HG03097 (cell line): ENCODE data around the gene C1QTNF7.

Source experiments
- ATAC-seq: cut with Tn5 transposase; IDR thresholded peaks from one replicate; pipeline ENCODE4 v1.9.1; 2021; ENCODE audit not compliant: unreplicated experiment, low FRiP score

Gene C1QTNF7, protein sequence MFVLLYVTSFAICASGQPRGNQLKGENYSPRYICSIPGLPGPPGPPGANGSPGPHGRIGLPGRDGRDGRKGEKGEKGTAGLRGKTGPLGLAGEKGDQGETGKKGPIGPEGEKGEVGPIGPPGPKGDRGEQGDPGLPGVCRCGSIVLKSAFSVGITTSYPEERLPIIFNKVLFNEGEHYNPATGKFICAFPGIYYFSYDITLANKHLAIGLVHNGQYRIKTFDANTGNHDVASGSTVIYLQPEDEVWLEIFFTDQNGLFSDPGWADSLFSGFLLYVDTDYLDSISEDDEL

DNA sequence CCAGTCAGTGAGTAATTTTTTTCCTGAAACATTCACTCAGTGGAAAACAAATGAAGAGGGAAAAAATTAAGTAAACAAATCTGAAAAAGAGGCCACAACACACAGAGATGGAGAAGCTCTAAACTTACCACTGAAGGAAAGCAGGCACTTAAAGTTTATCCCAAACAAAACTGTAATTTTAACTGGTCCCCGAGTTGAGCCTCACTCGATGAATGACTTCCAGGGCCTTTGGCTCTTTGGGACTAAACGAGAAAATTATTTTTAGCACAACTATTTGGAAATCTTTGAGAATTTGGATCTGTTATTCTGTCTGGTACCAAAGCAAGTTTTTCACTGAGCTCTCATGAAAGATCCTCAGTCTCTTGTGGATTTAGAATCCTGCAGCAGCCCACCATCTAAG is at the start of gene C1QTNF7:
C1QTNF7 (plus strand) TSS at position 333 of the 400 bp plus-strand sequence. CDS start 7,711 bp downstream, outside the sequence.
- ATAC-seq: no peak

DNA sequence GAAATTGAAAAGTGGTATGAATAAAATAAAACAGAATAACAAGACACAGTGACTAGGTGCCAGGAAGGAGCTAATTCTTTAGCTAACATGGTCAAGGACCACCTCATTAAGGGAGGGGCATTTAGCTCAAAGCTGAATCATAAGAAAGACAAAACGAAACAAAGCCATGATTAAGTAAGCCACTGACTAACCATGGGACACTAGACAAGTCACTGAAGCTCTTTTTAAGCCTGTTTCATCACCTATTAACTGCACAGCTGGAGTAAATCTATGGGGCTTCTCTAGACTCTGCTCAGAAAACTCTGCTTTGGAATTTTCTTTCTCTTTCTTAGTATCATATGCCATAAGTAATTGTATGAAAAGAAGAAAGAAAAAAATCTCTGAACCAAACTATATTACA is 49.8 kb upstream of the C1QTNF7 start:
- no peak for ATAC-seq

DNA sequence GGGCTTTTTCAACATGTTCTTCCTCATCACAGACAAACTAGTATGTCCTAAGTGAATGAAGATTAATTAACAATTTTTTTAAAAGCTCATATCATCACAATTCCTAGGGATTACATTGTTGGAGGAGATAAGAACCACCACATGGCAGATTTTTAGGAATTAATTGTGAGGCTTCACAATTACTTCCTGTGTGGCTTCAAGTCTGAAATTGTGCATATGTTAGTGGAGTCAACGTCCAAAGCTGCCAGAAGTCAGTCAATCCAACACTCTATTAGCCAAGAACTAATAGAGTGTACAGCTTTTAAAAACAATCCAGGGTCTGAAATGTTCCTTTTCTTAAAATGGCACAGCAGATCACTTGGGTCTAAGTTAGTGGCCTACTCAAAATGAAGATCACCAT is 49.3 kb upstream of the C1QTNF7 start:
- no peak for ATAC-seq

DNA sequence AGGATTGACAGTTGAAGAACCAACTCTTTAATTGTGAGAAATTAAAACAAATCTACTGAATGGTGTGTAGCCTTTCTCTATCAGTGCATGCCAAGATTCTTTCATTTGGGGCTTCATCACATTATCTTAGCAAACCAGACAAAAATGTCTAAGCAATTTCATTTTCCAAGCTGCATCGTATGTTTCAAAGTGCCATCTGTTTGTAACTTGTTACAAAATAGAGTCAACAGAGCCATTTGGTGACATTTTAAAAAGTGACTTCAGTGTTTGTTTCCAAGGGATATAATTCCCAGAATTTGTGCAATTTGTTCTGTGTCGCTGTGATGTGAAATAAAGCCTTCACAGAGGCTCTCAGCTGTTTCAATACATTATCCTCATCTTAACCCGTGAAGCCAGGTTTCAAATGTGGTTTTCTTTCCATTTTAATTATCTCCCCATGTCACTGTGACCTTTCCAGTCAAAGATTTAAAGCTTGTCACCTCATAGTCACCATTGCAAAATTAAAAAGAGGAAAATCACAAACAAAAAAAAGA is 46.0 kb upstream of the C1QTNF7 start:
- no peak for ATAC-seq

DNA sequence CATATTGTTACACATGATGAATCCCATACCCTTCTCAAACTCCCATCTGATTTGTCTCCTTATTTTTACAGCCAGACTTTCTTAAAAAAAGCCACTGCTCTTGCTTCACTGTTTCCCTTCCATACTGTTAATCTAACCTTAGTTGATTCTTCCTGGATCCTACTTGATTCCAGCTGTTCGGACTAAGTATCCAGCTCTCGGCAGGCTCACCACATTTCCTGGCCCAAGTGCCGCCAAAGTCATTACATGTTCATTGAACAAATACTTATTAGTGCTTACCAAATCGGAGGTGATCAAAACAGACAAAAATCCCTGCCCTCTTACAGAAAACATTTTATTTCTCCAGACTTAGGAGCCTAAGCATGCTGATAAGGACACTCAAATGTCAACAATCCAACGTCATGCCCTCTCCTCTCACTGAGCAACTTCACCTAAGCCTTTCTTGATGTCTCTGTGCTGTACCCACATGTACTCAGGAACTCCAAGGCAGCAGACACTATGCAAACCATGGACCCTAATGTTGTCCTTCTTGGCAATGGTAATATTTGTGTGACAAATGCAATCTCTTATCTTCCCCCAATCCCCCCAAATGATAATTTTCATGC is 45.1 kb upstream of the C1QTNF7 start:
- ATAC-seq: no peak

DNA sequence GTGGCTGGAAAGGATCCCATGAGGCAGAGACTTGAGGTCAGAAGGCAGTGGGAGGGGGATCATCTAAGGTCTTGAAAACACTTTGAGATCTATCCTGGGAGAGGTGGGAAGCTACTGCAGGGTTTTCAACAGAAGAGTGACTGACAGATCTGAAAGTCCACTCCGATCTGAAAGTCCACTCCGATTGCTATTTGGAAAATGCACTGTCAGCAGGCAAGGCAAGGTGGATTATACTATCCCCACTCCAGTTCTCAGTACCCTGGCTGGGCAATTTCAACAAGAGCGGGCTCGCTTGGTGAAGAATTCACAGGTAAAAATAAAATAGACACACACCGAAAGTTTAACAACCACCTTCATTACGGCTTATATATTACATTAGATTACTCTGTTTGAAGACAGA is 42.3 kb upstream of the C1QTNF7 start:
- no peak for ATAC-seq

DNA sequence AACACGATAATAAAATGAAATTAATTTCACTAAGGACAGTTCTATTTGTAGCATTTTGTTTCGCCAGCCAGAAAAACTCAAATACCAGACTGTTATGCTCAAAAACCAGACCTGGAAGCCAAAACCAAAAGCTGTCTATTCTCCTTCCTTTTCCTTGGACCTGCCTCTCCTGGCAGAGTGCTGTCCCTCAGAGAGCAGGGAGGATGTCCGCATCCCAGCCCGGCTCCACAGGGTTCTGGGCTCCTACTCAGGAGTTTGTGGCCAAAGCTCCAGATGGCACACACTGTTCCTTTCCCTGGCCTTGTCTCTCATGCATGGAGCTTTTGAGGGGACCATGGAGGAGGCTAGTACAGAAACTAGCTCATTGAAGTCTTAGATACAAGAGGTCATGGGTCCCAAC is 41.9 kb upstream of the C1QTNF7 start:
- ATAC-seq: no peak

DNA sequence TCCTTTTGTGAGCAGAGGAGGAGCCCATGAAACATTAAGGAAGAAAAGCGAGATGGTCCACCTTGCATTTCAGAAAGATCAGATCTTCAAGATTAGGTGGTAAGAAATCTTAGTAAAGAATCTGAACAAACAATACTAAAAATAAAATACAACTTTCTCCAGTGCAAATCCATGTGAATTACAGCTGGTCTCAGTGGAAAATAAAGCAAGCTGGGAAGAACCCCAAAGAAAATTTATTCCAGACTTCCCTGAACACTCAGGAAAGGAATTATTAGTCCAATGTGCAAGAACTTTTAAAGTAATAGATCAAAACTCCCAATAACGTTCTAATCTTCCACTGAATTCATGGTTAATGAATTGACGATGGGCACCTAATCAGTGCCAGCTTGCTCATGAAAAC is 37.3 kb upstream of the C1QTNF7 start:
- no peak for ATAC-seq

DNA sequence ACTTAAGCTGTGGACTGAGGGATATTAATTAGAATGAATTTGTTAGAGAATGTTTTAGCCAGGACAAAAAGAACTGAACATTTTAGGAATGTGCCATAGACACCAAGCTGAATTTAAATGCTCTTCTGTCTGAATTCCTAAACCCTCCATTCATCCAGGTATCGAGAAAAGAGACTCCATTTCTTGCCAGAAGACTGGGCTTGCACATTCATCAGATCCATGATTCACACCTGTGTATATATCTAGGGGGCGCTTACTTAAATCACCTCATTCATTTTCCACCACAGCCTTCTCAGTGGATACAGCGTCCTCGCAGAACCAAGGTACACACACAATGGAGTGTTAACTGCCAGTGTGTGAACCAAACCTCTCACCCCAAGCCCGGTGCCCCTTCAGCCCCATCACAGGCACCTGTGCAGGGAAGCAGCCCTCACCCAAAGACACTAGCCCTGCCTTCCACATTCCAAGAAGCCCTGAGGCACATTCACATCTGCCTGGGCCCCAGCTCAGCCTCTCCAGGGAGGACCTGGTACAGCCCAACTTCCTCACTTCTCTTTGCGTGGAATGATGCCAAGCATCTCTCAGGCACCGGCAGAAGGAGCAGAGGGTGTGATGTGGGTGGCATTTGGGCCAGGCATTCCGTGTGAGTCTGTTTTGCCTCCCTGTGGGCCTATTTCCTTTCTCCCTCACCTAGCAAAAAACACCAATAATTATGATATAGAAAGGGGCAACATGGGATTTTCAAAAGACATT is 35.6 kb upstream of the C1QTNF7 start:
- no peak for ATAC-seq

DNA sequence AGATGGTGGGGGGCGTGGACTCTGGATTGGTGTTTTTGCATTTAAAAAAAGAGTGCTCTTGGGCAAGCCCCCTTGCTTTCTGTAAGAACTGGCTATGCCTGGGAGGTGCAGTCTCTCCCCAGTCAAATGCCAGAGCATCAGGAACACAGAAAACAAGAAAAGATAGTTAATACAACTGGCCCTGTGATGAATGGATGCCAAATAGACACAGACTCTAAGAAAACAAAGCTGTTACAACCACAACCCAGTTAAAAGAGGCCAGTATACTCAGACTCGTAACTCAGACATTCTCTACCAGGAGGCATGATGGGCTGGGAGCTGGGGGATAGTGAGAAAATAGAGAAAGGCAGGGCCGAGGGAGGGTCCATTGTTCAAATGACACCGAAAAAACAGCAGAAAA is 32.5 kb upstream of the C1QTNF7 start:
- no peak for ATAC-seq

DNA sequence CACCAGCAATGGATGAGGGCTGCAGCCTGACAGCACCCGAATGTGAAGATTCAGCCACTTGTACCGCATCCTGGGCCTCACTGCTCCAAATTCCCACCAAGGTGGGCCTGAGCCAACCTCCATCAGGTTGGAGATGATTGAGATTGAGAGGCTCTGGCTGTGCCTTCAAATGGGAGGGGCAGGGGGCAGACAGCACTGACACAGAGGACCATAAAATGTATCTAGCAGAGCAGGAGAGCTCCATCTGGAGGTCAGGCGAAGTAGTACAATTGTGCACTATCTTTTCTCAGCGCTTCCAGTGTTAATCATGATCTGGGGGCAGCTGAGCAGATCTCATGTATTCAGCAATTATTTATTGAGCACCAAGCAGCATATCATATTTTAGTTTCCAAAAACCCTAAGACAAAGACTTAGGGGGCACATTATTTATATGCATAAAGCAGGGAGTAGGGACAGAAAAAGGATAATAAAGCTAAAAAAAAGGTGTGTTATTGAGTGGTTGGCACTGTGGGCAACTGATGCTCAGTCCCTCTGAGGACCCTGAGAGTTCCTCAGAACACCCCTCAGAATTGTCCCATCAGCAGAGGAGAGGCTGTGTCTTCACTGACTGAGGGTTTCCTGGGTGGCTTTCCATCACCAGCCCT is 31.6 kb upstream of the C1QTNF7 start:
- peak; percentile 71 for ATAC-seq

DNA sequence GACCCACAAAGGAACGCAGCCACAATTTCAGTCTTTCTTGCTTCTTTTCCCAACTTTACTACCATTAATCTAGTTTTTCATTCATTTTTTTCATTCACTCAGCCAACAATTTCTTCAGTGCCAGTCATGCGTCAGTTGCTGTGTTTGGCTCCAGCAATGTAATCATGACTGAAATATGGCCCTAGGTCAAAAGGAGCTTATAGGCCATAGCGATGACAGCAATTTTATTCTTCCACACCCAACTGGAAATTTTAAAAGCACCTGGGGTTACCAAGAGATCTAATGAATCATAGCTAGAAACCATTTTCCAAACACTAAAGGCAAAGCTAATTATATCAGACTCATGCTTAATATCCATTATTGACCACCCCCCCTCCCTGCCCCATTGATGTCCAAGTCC is 29.8 kb upstream of the C1QTNF7 start:
- no peak for ATAC-seq

DNA sequence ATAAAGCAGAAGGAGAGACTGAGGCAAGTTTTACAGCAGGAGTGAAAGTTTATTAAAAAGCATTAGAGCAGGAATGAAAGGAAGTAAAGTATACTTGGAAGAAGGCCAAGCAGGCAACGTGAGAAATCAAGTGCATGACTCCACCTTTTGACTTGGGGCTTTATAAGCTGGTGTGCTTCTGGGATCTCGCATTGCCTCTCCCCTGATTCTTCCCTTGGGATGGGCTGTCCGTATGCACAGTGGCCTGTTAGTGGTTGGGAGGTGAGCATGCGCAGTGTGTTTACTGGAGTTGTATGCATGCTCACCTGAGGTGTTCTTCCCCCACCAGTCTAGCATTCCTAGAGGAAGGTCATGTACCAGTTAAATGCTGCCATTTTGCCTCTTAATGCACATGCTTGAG is 29.1 kb upstream of the C1QTNF7 start:
- no peak for ATAC-seq

DNA sequence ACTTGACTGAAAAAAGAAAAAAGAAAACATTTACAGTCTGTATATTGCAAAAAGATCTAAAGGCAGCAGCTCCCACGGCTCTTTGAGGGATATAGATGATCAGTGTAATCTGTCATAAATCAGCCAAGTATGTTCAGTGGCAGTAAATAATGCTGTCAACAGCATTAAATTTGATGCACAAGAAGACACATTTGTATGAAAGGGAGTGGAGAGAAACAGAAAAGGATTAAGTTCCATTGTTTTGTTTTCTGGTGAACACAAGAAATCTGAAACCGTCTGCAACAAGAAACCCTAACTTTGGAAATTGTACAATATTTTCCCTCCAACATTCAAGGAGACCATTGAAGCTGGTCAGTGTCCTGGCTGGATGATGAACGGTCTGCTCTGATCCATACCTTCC is 27.6 kb upstream of the C1QTNF7 start:
- no peak for ATAC-seq

DNA sequence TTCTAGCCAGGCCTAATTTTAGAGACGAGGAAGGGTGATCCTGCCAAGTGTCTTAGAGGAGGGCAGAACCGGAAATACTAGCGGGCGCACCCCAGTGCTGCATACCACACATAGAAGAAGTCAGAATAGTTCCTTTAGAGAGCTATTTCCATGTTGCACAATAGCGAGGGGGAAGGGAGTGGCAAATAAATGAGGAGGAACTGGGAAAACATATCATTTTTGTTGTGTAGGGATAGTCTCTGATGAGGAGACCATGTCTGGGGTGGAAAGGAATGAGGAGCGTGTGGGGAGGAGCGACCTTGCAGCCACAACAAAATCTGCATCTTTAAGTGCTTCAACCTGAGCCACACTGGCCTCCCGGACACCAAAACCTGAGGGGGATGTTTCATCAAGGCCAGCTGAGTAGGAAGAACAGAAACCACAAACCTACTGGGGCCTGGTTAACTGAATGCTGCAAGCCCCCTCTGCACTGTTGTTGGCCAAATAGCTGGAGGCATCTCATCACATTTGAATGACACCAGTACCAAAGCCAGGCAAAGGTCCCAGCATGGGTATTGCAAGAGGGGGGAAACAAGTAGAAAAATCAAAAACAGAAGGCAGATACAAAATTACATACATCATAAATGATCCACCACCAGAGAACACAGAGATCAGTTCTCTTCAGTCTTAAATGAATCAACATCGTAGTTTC is 26.7 kb upstream of the C1QTNF7 start:
- no peak for ATAC-seq

DNA sequence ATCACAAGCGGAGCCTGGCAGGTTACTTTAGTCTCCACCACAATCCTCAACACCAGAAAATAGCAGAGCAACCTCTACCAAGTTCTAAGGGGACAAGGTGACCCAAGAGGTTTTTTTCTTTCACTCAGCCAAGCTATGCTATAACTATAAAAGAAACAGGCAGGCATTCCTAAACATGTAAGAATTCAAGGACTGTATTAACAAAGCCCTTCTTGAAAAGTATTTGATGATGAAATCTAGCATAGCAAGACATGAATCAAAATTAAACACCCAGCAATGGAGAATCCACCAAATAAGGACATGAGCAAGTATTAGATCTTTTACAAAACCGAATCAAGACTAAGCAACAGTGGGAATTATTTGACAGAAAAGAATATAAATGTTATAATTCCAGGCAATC is 25.7 kb upstream of the C1QTNF7 start:
- no peak for ATAC-seq

DNA sequence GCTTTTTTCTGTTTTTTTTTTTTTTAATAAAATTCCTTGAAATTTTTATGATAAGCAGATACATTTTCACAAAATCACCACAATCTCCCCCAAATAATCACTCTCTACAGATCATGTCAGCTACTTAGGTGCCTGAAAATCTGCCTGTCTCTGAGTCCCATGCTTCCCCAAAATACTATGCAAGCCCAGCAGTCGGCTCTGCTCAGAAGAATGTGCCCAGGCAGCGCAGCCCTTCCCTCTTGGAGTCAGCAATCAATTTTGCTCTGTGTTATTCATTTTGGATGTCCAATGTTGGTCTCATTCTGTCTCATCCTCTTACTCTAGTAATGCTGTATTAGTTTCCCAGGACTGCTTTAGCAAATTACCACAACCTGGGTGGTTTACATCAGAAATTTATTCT is 24.9 kb upstream of the C1QTNF7 start:
- ATAC-seq: no peak

DNA sequence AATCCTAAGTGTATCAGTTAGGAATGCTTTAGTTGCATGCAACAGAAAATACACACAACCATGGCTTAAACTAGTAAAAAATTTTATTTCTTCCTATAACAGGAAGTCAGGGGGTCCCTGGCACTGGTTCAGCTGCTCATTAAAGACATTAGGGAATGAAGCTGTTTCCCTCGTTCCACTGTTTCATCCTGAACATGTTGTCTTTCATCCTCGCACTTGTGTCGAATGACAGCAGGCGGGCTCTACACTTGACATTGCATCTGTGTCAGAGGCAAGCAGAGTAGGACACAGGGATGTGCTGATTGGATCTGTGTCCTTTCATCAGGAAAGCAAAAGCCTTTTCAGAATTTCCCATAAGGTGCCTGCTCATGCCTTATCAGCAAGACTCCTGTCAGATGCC is 22.8 kb upstream of the C1QTNF7 start:
- ATAC-seq: no peak

DNA sequence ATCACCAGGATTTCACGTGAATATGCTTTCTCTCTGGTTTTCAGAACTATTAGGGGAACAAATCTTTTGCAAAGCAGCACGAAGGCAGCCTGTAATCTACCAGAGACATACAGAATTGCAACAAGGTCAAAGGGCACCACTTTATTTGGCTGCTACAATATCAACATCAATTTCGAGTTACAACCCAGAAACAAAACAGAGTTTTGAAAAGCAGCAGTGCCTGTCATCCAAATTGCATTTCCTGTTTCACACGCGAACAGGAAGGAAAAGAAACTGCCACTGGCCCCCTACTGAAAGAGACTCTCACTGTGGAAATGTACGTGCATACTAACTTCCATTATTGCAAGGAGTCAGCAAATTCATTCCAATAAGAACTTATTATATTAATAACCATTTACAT is 17.1 kb upstream of the C1QTNF7 start:
- ATAC-seq: no peak

DNA sequence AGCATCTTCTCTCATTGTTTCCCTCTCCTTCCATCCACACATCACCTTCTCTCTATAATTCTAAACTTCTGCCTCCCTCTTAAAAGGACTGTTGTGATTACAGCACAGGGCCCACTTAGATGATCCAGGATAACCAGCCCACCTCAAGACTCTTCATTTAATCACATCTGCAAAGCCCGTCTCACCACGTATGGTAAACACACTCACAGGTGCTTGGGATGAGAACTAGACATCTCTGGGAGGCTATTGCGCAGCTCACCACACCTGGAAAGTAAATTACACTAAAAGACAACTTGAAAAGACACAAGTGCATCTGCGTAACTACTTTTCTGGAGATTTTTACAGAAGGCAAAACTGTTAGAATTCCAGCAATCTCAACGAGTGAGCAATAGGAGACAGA is 15.4 kb upstream of the C1QTNF7 start:
- no peak for ATAC-seq
